LNCaP clone FGC (cell line): ENCODE measurements around the gene HADHB.

ENCODE experiments used
- DNase-seq: peaks from one replicate; pipeline ENCODE4 v3.0.0-alpha.2; 2011; ENCODE audit warnings: low read depth
- H3K4me3 ChIP-seq: 2 replicates; pipeline ENCODE4 v1.5.1; 2011; ENCODE audit warnings: mild to moderate bottlenecking, low read depth, low read length, control low read depth
- CTCF ChIP-seq: IDR thresholded peaks from 2 replicates; pipeline ENCODE4 v1.5.1; 2012; ENCODE audit warnings: mild to moderate bottlenecking; ENCODE audit not compliant: control insufficient read depth, insufficient read depth; ENCODE audit errors: extremely low read depth

Gene HADHB

GRCh38 chr2:26244309-26245230 lies at the start of gene HADHB, which contains the start of gene HADHA:
HADHB (plus strand) TSS chr2:26244939; CDS start chr2:26254255, 9,316 bp downstream.
HADHA (minus strand) TSS chr2:26244632; CDS start chr2:26244596, 36 bp downstream.
- peak; percentile 75 for DNase-seq
- TF ChIP-seq CTCF, result peak; percentile 34; the same call in 1 of the 2 replicates
- H3K4me3 ChIP-seq, result peak within 1 kb of the TSS; percentile 98

GRCh38 chr2:26195040-26195984 lies 49.4 kb upstream of the HADHB start:
- no peak for DNase-seq
- H3K4me3 ChIP-seq, result no peak overlapping the region
- no peak for TF ChIP-seq CTCF

- H3K4me3 ChIP-seq, result no peak overlapping the region
- DNase-seq, result no peak
These were observed 47.9 kb upstream of the HADHB start for GRCh38 chr2:26196683-26197418.

GRCh38 chr2:26197516-26197915 lies 47.2 kb upstream of the HADHB start:
- peak; percentile 52 for DNase-seq
- no peak overlapping the region for H3K4me3 ChIP-seq
- no peak for TF ChIP-seq CTCF

More at GRCh38 chr2:26196683-26197418, 47.9 kb upstream of the HADHB start:
- TF ChIP-seq CTCF, result no peak

GRCh38 chr2:26202981-26203490 lies 41.7 kb upstream of the HADHB start:
- TF ChIP-seq CTCF, result no peak
- H3K4me3 ChIP-seq, result no peak overlapping the region
- DNase-seq, result no peak

GRCh38 chr2:26203906-26204305 lies 40.8 kb upstream of the HADHB start:
- no peak overlapping the region for H3K4me3 ChIP-seq
- no peak for DNase-seq
- TF ChIP-seq CTCF, result no peak
